K562 (cell line): ENCODE data around the gene IL4I1. TPM values are rescaled to one million over a fixed set of nuclear protein-coding genes. Genes with fewer than 3 reads are reported as not detected.

ENCODE experiments used
- BACH1 ChIP-seq: fragments of 200-800 bp; sonication (Bioruptor generic); IDR thresholded peaks from 2 replicates; pipeline ENCODE4 v1.6.1; 2016; ENCODE audit warnings: missing genetic modification characterization, missing compliant biosample characterization
- CEBPB ChIP-seq: fragments of 450-650 bp; IDR thresholded peaks from 2 replicates; pipeline ENCODE4 v1.6.1; 2016; ENCODE audit warnings: missing genetic modification characterization, missing compliant biosample characterization
- CREB3 ChIP-seq: fragments of 450-650 bp; conservative IDR thresholded peaks from 2 replicates; pipeline ENCODE4 v1.6.1; 2016; ENCODE audit warnings: missing genetic modification characterization, low read depth, mild to moderate bottlenecking, missing compliant biosample characterization, moderate library complexity
- EP300 ChIP-seq: IDR thresholded peaks from 2 replicates; pipeline ENCODE4 v1.6.1; 2012; ENCODE audit warnings: low read length, improper control_type of control experiment
- IRF2 ChIP-seq: sonication (generic); formaldehyde crosslinking; IDR thresholded peaks from 2 replicates; pipeline ENCODE4 v1.8.1; 2022; ENCODE audit warnings: mild to moderate bottlenecking, missing genetic modification reagents
- RBM22 ChIP-seq: fragments of 200-400 bp; formaldehyde crosslinking; IDR thresholded peaks from 2 replicates; pipeline ENCODE4 v1.6.1; 2018; ENCODE audit warnings: low read length, low read depth; ENCODE audit not compliant: poor library complexity, severe bottlenecking
- TEAD4 ChIP-seq, 2 experiments: sonication (generic) in 1 of 2; formaldehyde crosslinking in 1 of 2; IDR thresholded peaks; 2 replicates each; pipeline versions ENCODE4 v1.6.1 to v1.8.0; 2012 to 2022; ENCODE audit warnings: borderline replicate concordance in 1 of 2, inconsistent platforms in 1 of 2, low read length in 1 of 2, mild to moderate bottlenecking in 1 of 2, missing genetic modification reagents in 1 of 2
- ZBTB7A ChIP-seq: IDR thresholded peaks from 2 replicates; pipeline ENCODE4 v1.6.1; 2011; ENCODE audit warnings: low read depth, mild to moderate bottlenecking, low read length, moderate library complexity, borderline replicate concordance; ENCODE audit not compliant: control insufficient read depth
- ZC3H8 ChIP-seq: fragments of 450-650 bp; IDR thresholded peaks from 2 replicates; pipeline ENCODE4 v1.6.1; 2017
- ZNF232 ChIP-seq: sonication (generic); formaldehyde crosslinking; IDR thresholded peaks from 2 replicates; pipeline ENCODE4 v1.8.0; 2022; ENCODE audit warnings: mild to moderate bottlenecking, missing genetic modification reagents
- ZNF655 ChIP-seq: fragments of 250-450 bp; sonication (Bioruptor Pico); IDR thresholded peaks from 2 replicates; pipeline ENCODE4 v1.5.0; 2021
- polyA plus RNA-seq, 8 experiments: library from polyadenylated mRNA; depleted of rRNA in 4 of 8; stranded (reverse) in 5 of 8; unstranded in 3 of 8; fragments of >200 nt; fragmentation: Nextera tagmentation in 2 of 8; fragmentation: Illumina TruSeq in 1 of 8; extraction: Ambion mirVana in 2 of 8; extraction: Trizol in 1 of 8; gene quantifications; 2 replicates each; pipeline versions ENCODE4 v1.2.1 to v1.2.3, GENCODE V29; 2011 to 2014; ENCODE audit warnings: inconsistent platforms in 1 of 8, missing spikeins in 1 of 8
- total RNA-seq, 7 experiments: library from RNA; depleted of rRNA in 6 of 7; stranded (reverse); fragments of >200 nt in 6 of 7; fragmentation: Illumina TruSeq in 2 of 7; extraction: Trizol in 2 of 7; gene quantifications; 2 replicates each; pipeline versions ENCODE4 v1.2.1 to v1.2.3, GENCODE V29; 2011 to 2021; ENCODE audit warnings: low replicate concordance in 1 of 7
- TF ChIP-seq, protein P1 (sequence below): fragments of 450-650 bp; IDR thresholded peaks from 2 replicates; pipeline ENCODE4 v1.6.1; 2016; ENCODE audit warnings: mild to moderate bottlenecking, moderate library complexity
- TF ChIP-seq, protein P2 (sequence below): sonication (generic); IDR thresholded peaks from 2 replicates; pipeline ENCODE4 v1.6.1; 2016

The IL4I1 gene
- total and polyA plus RNA-seq, 9 of the 15 experiments (the other 6 are each of a cell fraction or from before 2014, with no cell fraction given): 0.06 to 0.95 (median 0.43) TPM; not detected in 2

- TF ChIP-seq, protein P1, sequence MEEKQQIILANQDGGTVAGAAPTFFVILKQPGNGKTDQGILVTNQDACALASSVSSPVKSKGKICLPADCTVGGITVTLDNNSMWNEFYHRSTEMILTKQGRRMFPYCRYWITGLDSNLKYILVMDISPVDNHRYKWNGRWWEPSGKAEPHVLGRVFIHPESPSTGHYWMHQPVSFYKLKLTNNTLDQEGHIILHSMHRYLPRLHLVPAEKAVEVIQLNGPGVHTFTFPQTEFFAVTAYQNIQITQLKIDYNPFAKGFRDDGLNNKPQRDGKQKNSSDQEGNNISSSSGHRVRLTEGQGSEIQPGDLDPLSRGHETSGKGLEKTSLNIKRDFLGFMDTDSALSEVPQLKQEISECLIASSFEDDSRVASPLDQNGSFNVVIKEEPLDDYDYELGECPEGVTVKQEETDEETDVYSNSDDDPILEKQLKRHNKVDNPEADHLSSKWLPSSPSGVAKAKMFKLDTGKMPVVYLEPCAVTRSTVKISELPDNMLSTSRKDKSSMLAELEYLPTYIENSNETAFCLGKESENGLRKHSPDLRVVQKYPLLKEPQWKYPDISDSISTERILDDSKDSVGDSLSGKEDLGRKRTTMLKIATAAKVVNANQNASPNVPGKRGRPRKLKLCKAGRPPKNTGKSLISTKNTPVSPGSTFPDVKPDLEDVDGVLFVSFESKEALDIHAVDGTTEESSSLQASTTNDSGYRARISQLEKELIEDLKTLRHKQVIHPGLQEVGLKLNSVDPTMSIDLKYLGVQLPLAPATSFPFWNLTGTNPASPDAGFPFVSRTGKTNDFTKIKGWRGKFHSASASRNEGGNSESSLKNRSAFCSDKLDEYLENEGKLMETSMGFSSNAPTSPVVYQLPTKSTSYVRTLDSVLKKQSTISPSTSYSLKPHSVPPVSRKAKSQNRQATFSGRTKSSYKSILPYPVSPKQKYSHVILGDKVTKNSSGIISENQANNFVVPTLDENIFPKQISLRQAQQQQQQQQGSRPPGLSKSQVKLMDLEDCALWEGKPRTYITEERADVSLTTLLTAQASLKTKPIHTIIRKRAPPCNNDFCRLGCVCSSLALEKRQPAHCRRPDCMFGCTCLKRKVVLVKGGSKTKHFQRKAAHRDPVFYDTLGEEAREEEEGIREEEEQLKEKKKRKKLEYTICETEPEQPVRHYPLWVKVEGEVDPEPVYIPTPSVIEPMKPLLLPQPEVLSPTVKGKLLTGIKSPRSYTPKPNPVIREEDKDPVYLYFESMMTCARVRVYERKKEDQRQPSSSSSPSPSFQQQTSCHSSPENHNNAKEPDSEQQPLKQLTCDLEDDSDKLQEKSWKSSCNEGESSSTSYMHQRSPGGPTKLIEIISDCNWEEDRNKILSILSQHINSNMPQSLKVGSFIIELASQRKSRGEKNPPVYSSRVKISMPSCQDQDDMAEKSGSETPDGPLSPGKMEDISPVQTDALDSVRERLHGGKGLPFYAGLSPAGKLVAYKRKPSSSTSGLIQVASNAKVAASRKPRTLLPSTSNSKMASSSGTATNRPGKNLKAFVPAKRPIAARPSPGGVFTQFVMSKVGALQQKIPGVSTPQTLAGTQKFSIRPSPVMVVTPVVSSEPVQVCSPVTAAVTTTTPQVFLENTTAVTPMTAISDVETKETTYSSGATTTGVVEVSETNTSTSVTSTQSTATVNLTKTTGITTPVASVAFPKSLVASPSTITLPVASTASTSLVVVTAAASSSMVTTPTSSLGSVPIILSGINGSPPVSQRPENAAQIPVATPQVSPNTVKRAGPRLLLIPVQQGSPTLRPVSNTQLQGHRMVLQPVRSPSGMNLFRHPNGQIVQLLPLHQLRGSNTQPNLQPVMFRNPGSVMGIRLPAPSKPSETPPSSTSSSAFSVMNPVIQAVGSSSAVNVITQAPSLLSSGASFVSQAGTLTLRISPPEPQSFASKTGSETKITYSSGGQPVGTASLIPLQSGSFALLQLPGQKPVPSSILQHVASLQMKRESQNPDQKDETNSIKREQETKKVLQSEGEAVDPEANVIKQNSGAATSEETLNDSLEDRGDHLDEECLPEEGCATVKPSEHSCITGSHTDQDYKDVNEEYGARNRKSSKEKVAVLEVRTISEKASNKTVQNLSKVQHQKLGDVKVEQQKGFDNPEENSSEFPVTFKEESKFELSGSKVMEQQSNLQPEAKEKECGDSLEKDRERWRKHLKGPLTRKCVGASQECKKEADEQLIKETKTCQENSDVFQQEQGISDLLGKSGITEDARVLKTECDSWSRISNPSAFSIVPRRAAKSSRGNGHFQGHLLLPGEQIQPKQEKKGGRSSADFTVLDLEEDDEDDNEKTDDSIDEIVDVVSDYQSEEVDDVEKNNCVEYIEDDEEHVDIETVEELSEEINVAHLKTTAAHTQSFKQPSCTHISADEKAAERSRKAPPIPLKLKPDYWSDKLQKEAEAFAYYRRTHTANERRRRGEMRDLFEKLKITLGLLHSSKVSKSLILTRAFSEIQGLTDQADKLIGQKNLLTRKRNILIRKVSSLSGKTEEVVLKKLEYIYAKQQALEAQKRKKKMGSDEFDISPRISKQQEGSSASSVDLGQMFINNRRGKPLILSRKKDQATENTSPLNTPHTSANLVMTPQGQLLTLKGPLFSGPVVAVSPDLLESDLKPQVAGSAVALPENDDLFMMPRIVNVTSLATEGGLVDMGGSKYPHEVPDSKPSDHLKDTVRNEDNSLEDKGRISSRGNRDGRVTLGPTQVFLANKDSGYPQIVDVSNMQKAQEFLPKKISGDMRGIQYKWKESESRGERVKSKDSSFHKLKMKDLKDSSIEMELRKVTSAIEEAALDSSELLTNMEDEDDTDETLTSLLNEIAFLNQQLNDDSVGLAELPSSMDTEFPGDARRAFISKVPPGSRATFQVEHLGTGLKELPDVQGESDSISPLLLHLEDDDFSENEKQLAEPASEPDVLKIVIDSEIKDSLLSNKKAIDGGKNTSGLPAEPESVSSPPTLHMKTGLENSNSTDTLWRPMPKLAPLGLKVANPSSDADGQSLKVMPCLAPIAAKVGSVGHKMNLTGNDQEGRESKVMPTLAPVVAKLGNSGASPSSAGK: no peak
- TF ChIP-seq RBM22 (no peak), EP300 (no peak), CREB3 (tag) (peak; percentile 85), TEAD4 (IDR thresholded peaks at IDR 0.05; ENCODE audit: low read length) (no peak), TEAD4 (CRISPR knock-in tag; IDR thresholded peaks at IDR 0.05; ENCODE audit: borderline replicate concordance) (no peak), ZBTB7A (no peak), CEBPB (tag) (peak; percentile 82), BACH1 (peak; percentile 93; the same call in 1 of the 2 replicates), ZNF232 (CRISPR knock-in tag) (no peak), ZNF655 (no peak), ZC3H8 (no peak), IRF2 (CRISPR knock-in tag) (no peak)
- TF ChIP-seq, protein P2, sequence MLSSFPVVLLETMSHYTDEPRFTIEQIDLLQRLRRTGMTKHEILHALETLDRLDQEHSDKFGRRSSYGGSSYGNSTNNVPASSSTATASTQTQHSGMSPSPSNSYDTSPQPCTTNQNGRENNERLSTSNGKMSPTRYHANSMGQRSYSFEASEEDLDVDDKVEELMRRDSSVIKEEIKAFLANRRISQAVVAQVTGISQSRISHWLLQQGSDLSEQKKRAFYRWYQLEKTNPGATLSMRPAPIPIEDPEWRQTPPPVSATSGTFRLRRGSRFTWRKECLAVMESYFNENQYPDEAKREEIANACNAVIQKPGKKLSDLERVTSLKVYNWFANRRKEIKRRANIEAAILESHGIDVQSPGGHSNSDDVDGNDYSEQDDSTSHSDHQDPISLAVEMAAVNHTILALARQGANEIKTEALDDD: no peak
These were observed 20.2 kb downstream of the IL4I1 start (continued) for GRCh38 chr19:49876422-49877019.
